Hepatocyte (in vitro differentiated cells): ENCODE data around the gene ZFHX2.

Experiments used
- CTCF ChIP-seq: fragments of 200-600 bp; sonication (generic); IDR thresholded peaks from 2 replicates; pipeline ENCODE4 v1.5.1; 2016; ENCODE audit warnings: antibody characterized with exemption, mild to moderate bottlenecking; ENCODE audit not compliant: poor library complexity
- EZH2 ChIP-seq: fragments of 200-600 bp; sonication (generic); IDR thresholded peaks from 2 replicates; pipeline ENCODE4 v1.6.1; 2016; ENCODE audit warnings: antibody characterized with exemption, mild to moderate bottlenecking, borderline replicate concordance
- EZH2phosphoT487 ChIP-seq: fragments of 200-600 bp; sonication (generic); IDR thresholded peaks from one replicate; pipeline ENCODE4 v1.6.1; 2018; ENCODE audit warnings: antibody characterized with exemption, mild to moderate bottlenecking, low read depth, moderate library complexity; ENCODE audit not compliant: unreplicated experiment, severe bottlenecking

- no peak for TF ChIP-seq EZH2phosphoT487
- no peak for TF ChIP-seq CTCF
- TF ChIP-seq EZH2, result no peak
These were observed 38.4 kb downstream of the ZFHX2 start for GRCh38 chr14:23513005-23513817.
